T-helper 1 cell (primary cell): ENCODE results near the gene MYH9.
A peak's percentile ranks its signal among the peaks of the same experiment; 100 is the strongest.
"Not testable (repeated sequence)": the region's sequence is repeated elsewhere in the genome, so short reads cannot be mapped to it uniquely, and the experiment has no call there.

Experiments
- DNase-seq, 5 donors: peaks; one replicate each; pipeline ENCODE4 v3.0.0-alpha.2; 2012 to 2020

MYH9 gene

GRCh38 chr22:36290391-36291075 lies 97.2 kb downstream of the MYH9 start:
- DNase-seq: not testable (repeated sequence)

DNA sequence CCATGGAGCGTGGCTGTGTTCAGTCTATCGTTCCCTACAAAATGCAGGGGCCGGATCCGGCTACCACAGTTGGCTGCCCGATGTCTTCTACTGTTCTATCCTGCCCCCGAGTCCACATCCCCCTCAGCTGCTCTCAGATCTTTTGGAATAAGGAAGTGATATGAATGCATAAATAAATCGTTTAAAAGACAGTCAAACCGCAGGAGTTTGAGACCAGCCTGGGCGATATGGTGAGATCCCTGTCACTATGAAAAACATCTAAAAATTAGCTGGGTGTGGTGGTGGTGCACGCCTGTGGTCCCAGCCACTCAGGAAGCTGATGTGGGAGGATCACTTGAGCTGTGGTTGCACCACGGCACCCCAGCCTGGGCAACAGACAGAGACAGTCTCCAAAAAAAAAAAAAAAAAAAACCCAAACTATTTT lies 97.8 kb downstream of the MYH9 start:
- peak in 4 of 5 donors; percentile 31 to 52 (median 40) for DNase-seq

DNA sequence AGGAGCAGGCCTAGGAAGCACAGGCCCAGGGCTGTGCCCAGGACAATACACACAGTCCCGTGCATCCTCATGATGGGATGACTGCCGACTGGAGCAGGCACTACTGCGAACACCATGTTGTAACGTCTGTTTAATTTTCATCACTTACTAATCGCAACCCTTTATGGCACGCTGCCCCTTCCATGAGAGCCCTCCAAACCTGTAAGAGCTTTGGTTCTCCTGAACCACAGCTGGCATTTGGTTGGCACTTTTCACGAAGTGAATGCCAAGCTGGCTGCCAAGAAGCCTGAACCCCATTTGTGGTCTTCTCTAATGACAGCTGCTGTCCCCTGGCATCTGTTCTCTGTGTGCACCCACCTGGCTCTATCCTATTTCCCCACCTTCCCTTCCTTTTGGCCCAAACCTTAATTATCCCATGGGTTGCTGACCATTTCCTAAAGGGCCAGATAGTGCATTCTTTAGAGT lies 98.3 kb downstream of the MYH9 start:
- no peak for DNase-seq

DNA sequence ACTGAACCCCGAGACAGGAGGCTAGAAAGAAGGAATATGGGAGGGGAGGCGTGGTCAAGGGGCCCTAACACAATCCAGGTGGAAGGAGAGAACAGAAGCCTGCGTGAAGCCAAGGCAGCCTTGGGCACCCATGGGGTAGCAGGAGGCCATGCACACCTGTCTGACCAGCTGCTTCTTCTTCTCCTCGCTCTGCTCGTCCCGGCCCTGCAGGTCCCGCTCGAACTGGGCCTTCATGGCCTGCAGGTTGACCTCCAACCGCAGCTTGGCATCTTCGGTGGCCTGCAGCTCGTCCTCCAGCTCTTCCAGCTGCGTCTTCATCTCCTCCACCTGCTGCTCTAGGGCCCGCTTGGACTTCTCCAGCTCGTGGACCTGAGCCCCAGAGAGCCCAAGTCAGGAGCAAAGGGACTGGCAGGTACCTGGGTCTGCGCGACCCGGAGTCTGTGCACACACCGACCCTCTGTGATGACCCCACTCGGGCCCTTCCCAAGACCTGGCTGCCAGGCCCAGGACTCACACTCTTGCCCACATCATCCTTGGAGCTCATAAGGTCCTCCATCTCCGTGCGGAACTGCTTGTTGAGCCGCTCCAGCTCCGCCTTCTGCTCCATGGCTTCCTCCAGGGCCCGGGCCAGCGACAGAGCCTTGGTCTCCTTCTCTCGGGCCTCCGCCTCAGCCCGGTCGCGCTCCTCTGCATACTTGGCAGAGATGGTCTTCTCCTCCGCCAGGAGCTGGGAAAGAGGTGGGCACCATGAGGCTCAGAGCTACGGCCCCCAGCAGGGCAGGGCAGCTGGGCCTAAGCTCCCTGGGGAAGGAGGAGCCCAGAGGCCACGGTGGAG lies 99.0 kb downstream of the MYH9 start:
- DNase-seq: no peak

GRCh38 chr22:36287881-36288515 lies 99.8 kb downstream of the MYH9 start:
- DNase-seq: no peak

DNA sequence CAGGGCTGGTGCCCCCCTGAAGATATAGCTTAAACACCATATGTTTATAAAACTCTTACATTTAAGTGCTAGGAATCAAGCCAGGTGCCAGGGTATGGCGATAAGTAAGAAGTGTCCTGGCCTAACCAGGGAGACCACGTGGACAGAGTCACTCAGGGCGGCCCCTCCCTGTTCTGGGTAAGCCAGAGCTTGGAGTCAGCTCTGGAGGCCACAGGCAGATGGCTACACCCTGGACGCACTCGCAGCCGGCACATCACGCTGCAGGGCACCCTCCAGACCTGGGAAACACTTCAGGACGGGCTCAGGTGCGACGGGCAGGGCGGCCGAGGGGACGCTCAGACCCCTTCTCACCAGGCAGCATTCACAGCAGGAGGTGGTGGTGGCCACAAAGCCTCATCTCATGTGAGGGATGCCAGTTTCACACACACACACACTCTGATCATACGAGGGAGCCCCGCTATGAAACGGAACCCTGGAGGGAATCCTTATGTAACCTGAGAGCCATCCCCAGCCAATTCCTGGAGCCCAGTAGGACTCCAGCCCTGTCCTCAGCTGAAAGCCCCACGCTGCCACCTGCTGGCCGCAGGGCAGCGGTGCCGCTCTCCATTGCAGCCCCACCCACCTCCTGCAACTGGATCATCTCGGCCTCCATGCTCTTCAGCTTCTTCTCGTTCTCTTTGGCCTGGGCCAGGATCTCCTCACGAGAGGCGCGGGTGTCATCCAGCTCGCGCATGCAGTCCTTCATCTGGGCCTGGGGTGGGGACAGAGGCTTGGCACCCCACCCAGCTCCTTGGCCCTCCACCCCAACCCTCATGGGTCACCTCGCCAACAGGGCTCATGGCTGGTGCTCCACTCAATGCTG lies 101.4 kb downstream of the MYH9 start:
- DNase-seq: peak; percentile 30 to 68 (median 55)

GRCh38 chr22:36285545-36285944 lies 102.2 kb downstream of the MYH9 start:
- no peak for DNase-seq

- DNase-seq: no peak
These were observed 102.8 kb downstream of the MYH9 start for GRCh38 chr22:36285017-36285416.

DNA sequence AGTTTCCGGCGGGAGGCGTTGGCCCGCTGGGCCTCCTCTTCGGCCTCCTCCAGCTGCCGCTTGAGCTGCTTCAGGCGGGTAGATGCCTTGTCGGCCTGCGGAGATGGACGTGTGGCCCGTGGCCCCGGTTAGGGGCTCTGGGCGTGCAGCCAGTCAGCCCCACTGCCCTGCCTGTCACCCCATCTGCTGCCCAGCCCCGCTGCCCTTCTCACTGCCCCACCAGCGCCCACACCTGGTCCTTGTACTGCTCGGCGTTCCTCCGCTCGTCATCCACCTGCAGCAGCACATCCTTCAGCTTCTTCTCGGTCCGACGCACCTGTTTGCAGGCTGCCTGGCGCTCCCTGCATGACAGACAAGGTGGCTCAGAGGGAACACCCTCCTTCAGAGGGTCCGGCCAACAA lies 103.6 kb downstream of the MYH9 start:
- no peak for DNase-seq

DNA sequence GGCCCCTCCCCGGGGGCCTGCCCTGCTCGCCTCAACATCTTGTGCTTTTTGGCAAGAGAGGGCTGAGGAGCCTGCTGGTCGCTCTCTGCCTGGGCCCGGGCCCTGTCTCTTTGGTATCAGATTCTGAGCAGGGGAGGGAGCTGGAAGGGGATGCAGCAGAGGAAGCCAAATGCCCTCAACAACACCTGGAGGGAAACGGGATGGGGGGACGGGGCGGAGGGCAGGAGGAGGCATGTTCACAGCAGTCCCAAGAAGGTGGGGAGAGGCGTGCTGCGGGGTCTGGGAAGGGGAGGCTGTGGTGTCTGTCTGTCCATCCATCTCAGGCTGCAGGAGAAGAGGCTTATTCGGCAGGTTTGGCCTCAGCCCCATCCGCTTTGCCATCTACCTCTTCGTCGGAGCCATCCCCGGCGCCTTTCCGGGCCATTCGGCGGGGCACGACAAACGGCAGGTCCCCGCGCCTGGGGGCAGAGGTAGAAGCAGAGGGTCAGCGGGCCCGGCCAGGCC lies 105.4 kb downstream of the MYH9 start:
- DNase-seq: no peak

DNA sequence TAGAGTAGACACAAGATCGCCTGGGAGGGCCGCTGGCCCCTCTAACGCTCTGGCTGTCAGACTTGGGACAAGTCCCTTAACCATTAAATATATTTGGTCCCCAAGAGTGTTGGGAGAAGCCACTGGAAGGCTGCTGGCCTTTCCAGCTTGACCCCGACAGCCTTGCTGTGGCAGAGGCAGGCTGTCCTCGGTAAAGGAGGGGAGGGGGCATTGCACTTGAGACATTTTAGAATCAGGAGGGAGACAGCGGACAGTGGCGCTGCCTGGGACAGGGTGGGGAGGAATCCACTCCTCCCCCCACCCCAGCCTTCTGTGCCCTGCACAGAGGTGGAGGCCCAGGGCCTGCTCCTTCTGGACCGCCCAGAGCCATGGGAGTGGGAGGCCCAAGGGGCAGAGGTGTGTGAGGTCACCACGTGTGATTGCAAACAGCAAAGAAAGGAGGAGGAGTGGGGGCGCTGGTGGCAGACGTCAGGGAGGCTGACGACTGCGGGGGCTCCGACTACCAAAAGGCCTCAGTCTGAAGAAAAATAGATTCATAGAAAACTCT lies 105.9 kb downstream of the MYH9 start:
- DNase-seq: no peak

GRCh38 chr22:36280379-36280778 lies 107.4 kb downstream of the MYH9 start:
- DNase-seq: no peak

DNA sequence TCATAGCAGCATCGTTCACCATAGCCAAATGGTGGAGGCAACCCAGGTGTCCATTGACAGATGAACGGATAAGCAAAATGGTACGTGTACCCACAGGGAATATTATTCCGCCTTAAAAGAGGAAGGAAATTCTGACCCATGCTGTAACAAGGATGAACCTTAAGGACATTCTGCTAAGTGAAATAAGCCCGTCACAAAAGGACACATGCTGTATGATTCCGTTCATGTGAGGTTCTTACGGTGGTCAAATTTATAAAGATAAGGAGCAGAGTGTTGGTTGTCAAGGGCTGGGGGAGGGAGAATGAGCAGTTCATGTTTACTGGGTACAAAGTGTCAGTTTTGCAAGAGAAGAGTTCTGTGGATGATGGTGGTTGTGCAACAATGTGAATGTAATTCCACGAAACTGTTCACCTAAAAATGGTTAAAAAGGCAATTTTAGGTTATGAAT lies 108.5 kb downstream of the MYH9 start:
- no peak for DNase-seq

GRCh38 chr22:36277482-36278291 lies 110.1 kb downstream of the MYH9 start:
- DNase-seq: peak; percentile 38 to 74 (median 44)

DNA sequence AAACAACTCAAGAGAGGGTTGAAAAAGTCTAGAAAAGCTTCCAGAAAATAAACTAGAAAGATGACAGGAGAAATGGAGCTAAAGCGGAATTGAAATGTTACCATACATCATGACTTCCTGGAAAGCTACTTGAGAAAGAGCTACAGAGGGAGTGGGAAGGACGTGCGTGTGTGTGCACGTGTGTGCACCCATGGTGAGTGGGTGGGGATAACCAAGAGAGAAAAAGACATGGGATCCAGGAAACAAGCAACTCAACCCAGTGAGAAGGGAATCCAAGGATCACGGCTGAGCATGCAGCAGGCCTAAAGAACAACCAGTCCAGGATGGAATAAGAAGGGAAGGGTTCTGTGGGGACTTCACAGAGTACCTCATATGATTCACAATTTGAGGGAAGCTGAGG lies 113.2 kb downstream of the MYH9 start:
- no peak for DNase-seq

DNA sequence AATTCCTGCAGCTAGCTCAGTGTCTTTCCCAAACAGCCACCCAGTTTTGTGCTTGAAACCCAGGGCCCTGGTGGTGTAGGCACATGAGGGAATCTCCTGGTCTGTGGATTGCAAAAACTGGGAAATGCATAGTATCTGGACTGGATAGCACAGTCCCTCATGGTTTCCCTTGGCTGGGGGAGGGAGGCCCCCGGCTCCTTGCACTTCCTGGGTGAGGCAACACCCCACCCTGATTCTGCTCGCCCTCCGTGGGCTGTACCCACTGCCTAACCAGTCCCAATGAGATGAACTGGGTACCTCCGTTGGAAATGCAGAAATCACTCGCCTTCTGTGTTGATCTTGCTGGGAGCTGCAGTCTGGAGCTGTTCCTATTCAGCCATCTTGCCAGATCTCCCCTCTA lies 115.8 kb downstream of the MYH9 start:
- not testable (repeated sequence) for DNase-seq

- DNase-seq: not testable (repeated sequence)
These were observed 116.5 kb downstream of the MYH9 start for GRCh38 chr22:36271231-36271630.

- DNase-seq: no peak
These were observed 119.8 kb downstream of the MYH9 start for GRCh38 chr22:36267896-36268485.

- DNase-seq: no peak
These were observed 120.7 kb downstream of the MYH9 start for GRCh38 chr22:36267058-36267457.

DNA sequence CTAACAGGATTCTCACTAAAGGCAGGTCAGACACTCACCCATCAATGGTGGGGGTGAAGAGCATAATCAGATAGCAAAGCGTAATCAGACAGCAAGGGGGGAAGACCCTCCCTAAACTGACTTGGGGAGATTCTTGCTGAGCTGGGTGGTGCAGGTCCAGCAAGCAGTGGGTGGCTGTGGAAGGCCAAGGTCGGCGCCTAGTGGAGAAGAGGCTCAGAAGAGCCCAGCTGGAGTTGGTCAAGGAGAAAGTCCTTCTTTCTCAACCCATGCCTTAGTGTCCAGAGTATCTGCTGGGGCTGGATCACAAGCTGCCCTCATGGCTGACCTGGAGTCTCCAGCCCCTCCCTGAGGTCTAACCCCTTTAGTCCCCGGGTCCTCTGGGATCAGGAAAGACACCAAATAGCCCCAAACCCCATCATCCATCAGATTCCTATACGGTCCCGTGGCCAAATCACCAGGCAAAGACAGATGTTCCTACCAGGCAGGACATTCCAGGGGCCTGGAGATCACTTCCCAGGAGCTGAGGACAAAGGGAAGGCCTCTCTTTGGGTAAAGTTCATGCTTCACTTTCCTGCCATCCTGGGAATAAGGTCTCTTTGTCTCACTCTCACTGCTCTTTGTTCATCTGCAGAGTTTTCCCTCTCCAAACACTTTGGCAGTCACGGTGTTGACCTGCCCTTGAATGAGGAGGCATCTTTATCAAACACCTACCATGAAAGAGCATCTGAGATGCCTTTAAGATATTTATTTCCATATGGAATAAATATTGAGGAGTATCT lies 123.7 kb downstream of the MYH9 start:
- DNase-seq: not testable (repeated sequence)
